HAP-1 (cell line): ENCODE results near the gene ACTR8.

ENCODE experiments used
- DNase-seq, 2 experiments: peaks; one replicate each; pipeline ENCODE4 v3.0.0-alpha.2; 2016 to 2020; ENCODE audit warnings: low spot score in 2 of 2
- H3K27me3 ChIP-seq: fragments of 250-450 bp; sonication (Bioruptor Pico); 2 replicates; pipeline ENCODE4 v1.5.1; 2020; ENCODE audit warnings: low read depth, mild to moderate bottlenecking, moderate library complexity
- H3K36me3 ChIP-seq: fragments of 250-450 bp; sonication (Bioruptor Pico); replicated peaks from 2 replicates; pipeline ENCODE4 v1.5.1; 2020; ENCODE audit warnings: mild to moderate bottlenecking
- H3K4me1 ChIP-seq: fragments of 250-450 bp; sonication (Bioruptor Pico); 2 replicates; pipeline ENCODE4 v1.5.1; 2020; ENCODE audit warnings: mild to moderate bottlenecking
- H3K4me3 ChIP-seq: fragments of 250-450 bp; sonication (Bioruptor Pico); 2 replicates; pipeline ENCODE4 v1.5.1; 2020; ENCODE audit warnings: mild to moderate bottlenecking, moderate library complexity
- H3K9me3 ChIP-seq: fragments of 250-450 bp; sonication (Bioruptor Pico); 2 replicates; pipeline ENCODE4 v1.5.1; 2020; ENCODE audit warnings: mild to moderate bottlenecking, moderate library complexity
- in situ Hi-C: fragments of 300-500 bp; cut with MboI; formaldehyde crosslinking; loops from 3 replicates; pipeline ENCODE4 v1.14.3; 2020; ENCODE audit warnings: low sequenced_read_pairs, inconsistent platforms, mixed read lengths

The ACTR8 gene

DNA sequence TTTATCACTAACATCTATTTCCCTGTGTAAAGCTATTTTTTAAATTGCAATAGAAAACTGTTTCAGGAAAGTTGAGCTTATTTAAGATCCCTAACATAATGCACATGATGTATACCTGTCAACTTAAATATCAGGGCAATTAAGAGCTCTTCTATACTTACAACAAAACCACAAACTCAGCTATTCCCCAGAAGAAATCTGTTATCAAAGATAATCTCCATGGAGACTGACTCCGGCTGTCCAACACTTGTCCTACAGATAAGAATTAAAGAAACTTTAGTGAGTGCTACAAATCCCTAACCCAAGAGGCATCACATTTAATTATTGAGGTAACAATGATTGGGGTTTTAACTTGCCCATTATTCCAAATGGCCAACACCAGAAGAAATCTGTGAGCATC lies 6.3 kb upstream of the ACTR8 start:
- DNase-seq = no peak
- Histone ChIP-seq H3K4me1 (peaks cover 16% of the 10 kb centered on the region), H3K27me3 (no peaks in the 10 kb centered on the region), H3K36me3 (peaks cover 46% of the 10 kb centered on the region), H3K4me3 (no peak overlapping the region), H3K9me3 (no peaks in the 10 kb centered on the region)
- in situ Hi-C loops = no loop called here

DNA sequence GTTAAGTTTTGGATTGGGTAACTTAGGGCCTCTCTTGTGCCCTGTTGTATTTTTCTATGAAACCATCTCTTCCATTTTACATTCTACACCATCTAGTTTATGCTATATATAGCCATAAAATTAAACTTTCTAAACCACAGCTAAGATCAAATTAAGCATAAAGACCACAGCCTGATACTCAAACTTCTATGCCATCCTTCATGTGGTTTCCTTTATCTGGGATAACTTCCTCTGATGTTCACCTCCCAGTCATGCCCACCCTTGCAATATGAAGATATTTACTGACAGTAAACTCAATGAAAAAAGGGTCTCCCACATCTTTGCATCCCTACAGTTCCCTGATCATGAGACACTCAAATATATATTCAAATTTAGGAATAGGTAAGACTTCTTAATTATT lies 5.5 kb upstream of the ACTR8 start:
- H3K27me3 ChIP-seq = no peaks in the 10 kb centered on the region
- H3K36me3 ChIP-seq = peaks cover 46% of the 10 kb centered on the region
- H3K4me3 ChIP-seq = no peak overlapping the region
- no peak for DNase-seq
- H3K4me1 ChIP-seq = peaks cover 16% of the 10 kb centered on the region
- in situ Hi-C loops = no loop called here
- no peaks in the 10 kb centered on the region for H3K9me3 ChIP-seq

DNA sequence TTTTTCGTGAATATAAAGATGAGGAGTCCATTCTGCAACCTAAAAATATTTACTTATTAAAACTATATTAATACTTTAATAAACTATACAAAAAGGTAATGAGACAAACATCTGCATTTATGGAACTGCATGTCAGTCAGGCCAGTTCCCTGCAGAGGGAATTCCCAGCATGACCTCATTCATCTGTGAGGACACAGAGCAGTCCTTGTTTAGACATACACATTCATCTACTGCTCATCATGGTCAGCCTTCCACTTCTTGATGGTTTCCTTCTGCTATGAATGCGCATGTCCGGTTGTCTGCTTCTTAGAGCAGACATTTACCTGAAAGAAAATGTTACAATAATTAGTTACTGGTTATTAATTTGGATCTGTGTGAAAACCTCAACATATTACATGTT lies 3.3 kb upstream of the ACTR8 start:
- in situ Hi-C loops = no loop called here

DNA sequence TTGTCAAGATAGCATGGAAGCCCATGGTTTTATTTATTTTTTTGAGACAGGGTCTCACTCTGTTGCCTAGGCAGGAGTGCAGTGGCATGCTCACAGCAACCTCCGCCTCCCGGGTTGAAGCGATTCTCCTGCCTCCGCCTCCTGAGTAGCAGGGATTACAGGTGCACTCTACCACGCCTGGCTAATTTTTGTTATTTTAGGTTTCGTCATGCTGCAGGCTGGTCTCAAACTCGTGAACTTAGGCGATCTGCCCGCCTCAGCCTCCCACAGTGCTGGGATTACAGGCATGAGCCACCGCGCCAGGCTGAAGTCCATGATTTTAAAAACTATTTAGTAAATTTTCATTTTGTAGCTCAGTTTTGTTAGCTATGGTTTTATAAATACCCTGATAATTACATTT lies 2.7 kb upstream of the ACTR8 start:
- H3K27me3 ChIP-seq = no peaks in the 10 kb centered on the region
- peaks cover 44% of the 10 kb centered on the region for H3K36me3 ChIP-seq

More for the DNA sequence above, 3.3 kb upstream of the ACTR8 start:
- H3K4me1 ChIP-seq = peaks cover 21% of the 10 kb centered on the region
- H3K9me3 ChIP-seq = no peaks in the 10 kb centered on the region
- no peak for DNase-seq
- no peak overlapping the region for H3K4me3 ChIP-seq
- H3K36me3 ChIP-seq = peaks cover 44% of the 10 kb centered on the region
- no peaks in the 10 kb centered on the region for H3K27me3 ChIP-seq

DNA sequence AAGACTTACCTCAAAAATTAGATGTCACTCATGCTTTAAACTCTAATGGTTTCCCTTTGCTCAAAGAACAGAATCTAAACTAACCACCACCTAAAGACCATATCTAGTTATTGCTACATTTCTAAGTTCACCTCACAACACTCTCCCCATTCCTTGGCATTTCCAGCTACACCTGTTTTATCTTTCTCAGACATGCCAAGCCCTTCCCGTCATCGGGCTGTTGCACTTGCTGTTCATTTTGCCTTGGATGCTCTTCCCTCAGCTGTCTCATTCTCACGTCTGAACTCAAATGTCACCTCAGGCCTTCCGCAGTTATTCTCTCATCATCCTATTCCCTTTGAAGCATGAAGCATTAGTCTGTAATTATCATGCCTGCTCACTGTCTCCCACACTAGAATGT lies 1.1 kb upstream of the ACTR8 start:
- Histone ChIP-seq H3K9me3 (no peaks in the 10 kb centered on the region), H3K27me3 (no peaks in the 10 kb centered on the region), H3K4me1 (peaks cover 10% of the 10 kb centered on the region), H3K36me3 (peaks cover 41% of the 10 kb centered on the region), H3K4me3 (no peak overlapping the region)
- DNase-seq = no peak
- in situ Hi-C loops = no loop called here

More for the DNA sequence above, 2.7 kb upstream of the ACTR8 start:
- DNase-seq = no peak
- H3K4me1 ChIP-seq = peaks cover 15% of the 10 kb centered on the region
- H3K4me3 ChIP-seq = no peak overlapping the region
- H3K9me3 ChIP-seq = no peaks in the 10 kb centered on the region
- in situ Hi-C loops = no loop called here

DNA sequence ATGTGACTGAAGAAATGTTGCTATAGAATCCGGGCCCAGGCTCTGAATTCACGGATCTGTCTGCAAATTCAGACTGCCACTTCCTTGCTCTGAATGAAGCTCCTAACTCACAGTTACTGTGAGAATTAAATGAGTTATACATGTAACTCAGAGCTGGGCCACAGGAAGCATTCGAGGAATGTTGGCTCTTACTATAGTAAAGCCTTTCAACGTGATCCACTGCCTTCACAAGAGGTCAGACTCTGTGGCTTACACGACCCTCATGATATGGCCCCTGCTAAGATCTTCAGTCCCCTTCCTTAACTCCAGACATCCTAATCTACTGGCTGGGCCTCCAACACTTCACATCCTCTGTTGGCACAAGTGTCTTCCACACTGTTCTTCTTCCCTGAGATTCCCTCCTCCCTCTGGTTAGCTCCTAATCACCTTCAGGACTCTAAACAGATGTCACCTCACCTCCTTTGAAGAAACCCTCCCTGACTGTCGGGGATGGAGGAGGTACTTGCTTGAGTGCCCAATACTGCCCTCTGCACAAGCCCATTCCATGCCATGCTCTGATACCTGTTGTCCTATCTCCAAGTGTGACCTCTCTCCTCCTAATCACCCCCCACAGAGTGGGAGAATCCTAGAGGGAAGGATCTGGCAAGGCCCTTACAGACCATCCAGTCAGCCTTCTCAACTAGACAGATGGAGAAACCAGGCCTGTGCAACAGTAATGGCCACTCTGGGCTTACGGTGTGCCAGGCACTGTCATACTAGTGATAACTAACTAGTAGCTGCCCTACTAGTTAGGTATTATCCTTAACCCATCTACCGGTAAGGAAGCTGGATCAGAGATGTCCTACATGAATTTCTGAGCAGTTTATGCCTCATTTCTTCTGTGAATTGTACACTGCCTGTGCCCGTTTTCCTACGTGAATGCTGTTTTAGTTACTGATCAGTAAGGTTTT lies 1.3 kb downstream of the ACTR8 start:
- H3K27me3 ChIP-seq = no peaks in the 10 kb centered on the region
- no peak for DNase-seq
- H3K36me3 ChIP-seq = peaks cover 43% of the 10 kb centered on the region
- in situ Hi-C loops = no loop called here
- H3K4me1 ChIP-seq = peaks cover 10% of the 10 kb centered on the region
- peak overlapping the region; percentile 62 for H3K4me3 ChIP-seq
- no peaks in the 10 kb centered on the region for H3K9me3 ChIP-seq

DNA sequence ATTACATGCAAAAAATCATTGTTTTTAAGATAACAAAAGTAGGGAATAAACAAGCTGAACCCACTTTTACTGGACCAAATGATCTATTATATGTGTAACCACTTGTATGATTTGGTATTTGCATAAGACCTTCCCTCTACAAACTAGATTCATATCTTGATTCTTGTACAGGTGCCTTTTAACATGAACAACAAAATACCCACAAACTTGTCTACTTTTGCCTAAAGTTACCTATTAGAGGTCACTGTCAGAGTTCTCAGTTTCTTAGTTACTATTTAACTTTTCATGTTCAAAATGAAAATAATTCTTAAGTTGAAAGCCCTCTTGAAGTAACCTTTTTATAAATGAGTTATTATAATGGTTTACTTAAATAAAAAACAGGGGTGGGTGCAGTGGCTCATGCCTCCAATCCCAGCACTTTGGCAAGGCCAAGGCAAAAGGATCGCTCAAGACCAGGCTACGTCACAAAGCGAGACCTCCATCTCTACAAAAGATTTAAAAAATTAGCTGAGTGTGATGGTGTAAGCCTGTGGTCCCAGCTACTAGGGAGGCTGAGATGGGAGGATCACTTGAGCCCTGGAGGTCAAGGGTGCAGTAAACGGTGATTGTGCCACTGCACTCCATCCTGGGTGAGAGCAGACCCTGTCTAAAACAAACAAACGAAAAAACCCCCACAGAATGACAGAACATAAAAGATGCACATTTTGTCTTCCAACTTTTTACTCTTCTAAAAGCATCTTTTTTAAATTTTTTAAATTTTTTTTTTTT lies 16.0 kb downstream of the ACTR8 start:
- Histone ChIP-seq H3K4me1 (no peaks in the 10 kb centered on the region), H3K4me3 (no peak overlapping the region), H3K27me3 (no peaks in the 10 kb centered on the region), H3K9me3 (no peaks in the 10 kb centered on the region), H3K36me3 (peaks cover 68% of the 10 kb centered on the region)
- no peak for DNase-seq
- in situ Hi-C loops = no loop called here

DNA sequence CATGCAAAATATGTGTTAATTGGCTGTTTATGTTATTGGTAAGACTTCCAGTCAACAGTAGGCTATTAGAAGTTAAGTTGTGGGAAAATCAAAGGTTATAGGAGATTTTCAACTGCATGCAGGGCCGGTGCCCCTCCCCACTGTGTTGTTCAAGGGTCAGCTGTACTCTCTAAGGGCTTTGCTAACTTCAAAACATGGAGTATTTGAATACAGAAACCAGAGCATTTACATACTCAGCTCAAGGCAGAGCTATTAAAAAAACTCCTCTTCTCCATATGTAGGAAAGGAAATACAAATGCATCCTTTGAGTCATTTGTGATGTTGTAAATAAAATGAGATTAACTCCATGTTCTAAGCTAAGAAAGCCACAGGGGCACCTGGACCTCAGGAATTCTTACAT lies 18.8 kb downstream of the ACTR8 start:
- Histone ChIP-seq H3K27me3 (no peaks in the 10 kb centered on the region), H3K9me3 (no peaks in the 10 kb centered on the region), H3K36me3 (peaks cover 67% of the 10 kb centered on the region), H3K4me1 (no peaks in the 10 kb centered on the region), H3K4me3 (no peak overlapping the region)
- DNase-seq = no peak
- in situ Hi-C loops = no loop called here

DNA sequence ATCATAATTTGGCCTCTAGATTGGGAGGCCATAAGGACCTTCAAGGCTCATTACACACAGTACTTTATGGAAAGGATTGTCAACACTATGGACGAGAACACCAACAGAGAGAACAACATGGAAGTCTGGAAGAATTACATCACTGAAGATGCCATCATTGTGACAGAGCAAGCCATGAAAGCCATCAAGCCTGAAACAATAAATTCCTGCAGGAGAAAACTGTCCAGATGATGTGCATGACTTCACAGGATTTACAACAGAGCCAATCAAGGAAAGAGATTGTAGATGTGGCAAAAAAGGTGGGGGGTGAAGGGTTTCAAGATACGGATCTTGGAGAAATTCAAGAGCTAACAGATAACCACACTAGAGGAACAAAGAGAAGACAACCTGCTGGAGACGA lies 19.7 kb downstream of the ACTR8 start:
- H3K36me3 ChIP-seq = peaks cover 61% of the 10 kb centered on the region

DNA sequence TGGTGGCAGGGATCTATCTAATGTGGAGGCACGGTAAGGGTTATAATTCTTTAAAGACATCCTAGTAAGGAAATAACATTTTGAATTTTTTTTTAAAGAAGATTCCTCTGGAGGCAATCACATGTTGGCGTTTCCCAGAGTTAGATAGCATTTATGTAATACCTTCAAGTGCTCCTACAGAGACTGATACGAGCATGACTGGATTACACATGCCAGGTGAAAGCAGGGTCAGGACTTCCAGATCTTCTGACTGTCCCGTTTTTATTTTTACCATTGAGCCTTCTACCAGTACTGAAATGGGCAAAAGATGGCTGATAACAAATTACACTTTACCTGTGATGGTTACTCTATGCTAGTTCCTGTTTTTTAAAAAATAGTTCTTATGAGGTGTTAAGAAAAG lies 21.8 kb downstream of the ACTR8 start:
- in situ Hi-C loops = no loop called here

More for the DNA sequence above, 19.7 kb downstream of the ACTR8 start:
- DNase-seq = no peak
- Histone ChIP-seq H3K9me3 (no peaks in the 10 kb centered on the region), H3K4me3 (no peak overlapping the region), H3K4me1 (no peaks in the 10 kb centered on the region), H3K27me3 (no peaks in the 10 kb centered on the region)
- in situ Hi-C loops = no loop called here

DNA sequence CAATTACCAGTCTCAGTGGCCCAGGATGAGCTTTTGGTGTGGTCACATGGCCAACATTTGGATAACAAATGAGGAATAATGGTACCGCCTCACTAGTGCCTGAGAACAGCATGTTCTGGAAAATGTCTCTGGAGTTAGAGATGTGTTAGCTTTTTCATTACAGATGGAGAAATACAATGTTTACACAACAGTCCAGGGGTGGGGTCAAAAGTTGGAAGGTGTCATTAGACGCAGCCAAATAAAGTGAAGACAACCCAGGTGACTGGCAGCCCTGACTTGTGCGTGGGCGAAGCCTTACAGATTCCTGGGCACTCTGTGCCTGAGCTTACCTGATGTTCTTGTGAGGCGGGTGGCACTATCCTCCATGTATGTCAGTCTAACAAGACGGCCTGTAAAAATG lies 22.8 kb downstream of the ACTR8 start:
- H3K4me1 ChIP-seq = no peaks in the 10 kb centered on the region
- no peak overlapping the region for H3K4me3 ChIP-seq
- no peak for DNase-seq
- in situ Hi-C loops = no loop called here
- no peaks in the 10 kb centered on the region for H3K27me3 ChIP-seq
- H3K9me3 ChIP-seq = no peaks in the 10 kb centered on the region
- peaks cover 56% of the 10 kb centered on the region for H3K36me3 ChIP-seq

More for the DNA sequence above, 21.8 kb downstream of the ACTR8 start:
- H3K9me3 ChIP-seq = no peaks in the 10 kb centered on the region
- no peaks in the 10 kb centered on the region for H3K27me3 ChIP-seq
- H3K36me3 ChIP-seq = peaks cover 57% of the 10 kb centered on the region
- H3K4me3 ChIP-seq = no peak overlapping the region
- no peak for DNase-seq
- no peaks in the 10 kb centered on the region for H3K4me1 ChIP-seq

DNA sequence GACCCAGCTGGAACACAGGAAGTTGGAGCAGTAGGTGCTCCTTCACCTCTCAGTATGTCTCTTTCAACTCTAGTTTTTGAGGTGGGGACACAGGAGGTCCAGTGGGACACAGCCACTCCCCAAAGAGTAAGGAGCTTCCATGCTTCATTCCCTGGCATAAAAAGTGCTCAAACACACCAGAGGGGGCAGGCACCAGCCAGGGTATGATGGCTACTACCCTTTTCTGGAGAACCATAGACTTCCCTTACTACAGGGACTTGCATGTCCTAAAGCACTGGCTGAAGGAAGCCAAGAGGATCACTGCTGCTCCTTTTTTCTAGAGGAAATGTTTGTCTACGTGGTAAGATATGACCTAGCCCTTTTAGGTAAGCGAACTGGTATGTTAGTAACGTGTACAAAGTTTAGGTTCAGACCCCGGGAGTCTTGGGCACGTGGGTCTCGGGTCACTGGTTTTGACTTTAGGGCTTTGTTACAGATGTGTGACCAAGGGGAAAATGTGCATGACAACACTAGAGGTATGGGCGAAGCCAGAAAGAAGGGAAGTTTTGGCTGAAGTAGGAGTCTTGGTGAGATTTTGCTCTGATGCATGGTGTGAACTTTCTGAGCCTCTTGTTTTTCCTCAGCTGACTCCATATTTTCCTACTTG lies 23.7 kb downstream of the ACTR8 start:
- no peak for DNase-seq
- H3K9me3 ChIP-seq = no peaks in the 10 kb centered on the region
- H3K36me3 ChIP-seq = peaks cover 58% of the 10 kb centered on the region
- in situ Hi-C loops = no loop called here
- H3K27me3 ChIP-seq = no peaks in the 10 kb centered on the region
- no peaks in the 10 kb centered on the region for H3K4me1 ChIP-seq
- no peak overlapping the region for H3K4me3 ChIP-seq

DNA sequence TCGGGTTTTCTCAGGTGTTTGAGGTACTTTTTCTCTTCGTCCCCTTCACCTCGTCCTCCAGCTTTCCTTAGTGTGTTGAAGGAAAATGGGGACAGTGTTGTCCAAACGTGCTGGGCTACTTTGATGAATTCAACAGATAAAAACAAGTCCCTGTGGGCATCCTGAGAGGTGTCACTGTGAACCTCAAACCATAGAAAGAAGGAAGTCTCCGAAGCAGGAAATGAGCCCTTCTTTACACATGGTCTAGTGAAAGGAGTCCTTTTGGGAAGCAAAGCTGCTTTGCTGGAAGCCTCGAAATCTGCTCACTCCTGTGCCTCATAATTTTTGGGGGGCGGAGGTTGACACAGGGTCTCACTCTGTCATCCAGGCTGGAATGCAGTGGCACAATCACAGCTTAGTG lies 25.0 kb downstream of the ACTR8 start:
- in situ Hi-C loops = no loop called here
- H3K9me3 ChIP-seq = no peaks in the 10 kb centered on the region
- no peak for DNase-seq

DNA sequence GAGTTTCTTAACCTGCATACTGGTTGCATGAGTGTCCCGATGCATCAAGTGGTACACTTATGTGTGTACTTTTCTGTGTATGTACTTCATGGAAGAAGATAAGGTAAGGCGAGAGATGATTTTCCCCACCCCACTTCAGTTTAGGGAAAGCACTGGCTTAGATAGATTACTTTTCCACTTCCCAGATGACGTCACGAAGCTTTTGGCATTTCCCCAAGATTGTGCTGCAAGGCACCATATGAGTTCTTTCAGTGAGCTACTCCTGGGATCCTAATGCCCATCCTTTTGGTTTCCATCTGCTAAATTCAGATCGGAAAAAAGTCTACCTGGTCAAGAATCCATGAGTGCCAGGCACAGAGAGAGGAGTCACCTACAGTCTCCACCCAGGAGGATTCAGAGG lies 31.1 kb downstream of the ACTR8 start:
- Histone ChIP-seq H3K4me1 (peaks cover 6% of the 10 kb centered on the region), H3K4me3 (no peak overlapping the region), H3K27me3 (no peaks in the 10 kb centered on the region), H3K9me3 (no peaks in the 10 kb centered on the region), H3K36me3 (peaks cover 23% of the 10 kb centered on the region)
- in situ Hi-C loops = no loop called here
- DNase-seq = no peak

More for the DNA sequence above, 25.0 kb downstream of the ACTR8 start:
- Histone ChIP-seq H3K4me3 (no peak overlapping the region), H3K27me3 (no peaks in the 10 kb centered on the region), H3K36me3 (peaks cover 55% of the 10 kb centered on the region), H3K4me1 (no peaks in the 10 kb centered on the region)
